8988T (cell line): ENCODE measurements around the gene ILRUN.
A peak's percentile ranks its signal among the peaks of the same experiment; 100 is the strongest.
"Not testable (repeated sequence)": the region's sequence is repeated elsewhere in the genome, so short reads cannot be mapped to it uniquely, and the experiment has no call there.

Source experiments
- DNase-seq: peaks from one replicate; pipeline ENCODE4 v3.0.0; 2011

The ILRUN gene

DNA sequence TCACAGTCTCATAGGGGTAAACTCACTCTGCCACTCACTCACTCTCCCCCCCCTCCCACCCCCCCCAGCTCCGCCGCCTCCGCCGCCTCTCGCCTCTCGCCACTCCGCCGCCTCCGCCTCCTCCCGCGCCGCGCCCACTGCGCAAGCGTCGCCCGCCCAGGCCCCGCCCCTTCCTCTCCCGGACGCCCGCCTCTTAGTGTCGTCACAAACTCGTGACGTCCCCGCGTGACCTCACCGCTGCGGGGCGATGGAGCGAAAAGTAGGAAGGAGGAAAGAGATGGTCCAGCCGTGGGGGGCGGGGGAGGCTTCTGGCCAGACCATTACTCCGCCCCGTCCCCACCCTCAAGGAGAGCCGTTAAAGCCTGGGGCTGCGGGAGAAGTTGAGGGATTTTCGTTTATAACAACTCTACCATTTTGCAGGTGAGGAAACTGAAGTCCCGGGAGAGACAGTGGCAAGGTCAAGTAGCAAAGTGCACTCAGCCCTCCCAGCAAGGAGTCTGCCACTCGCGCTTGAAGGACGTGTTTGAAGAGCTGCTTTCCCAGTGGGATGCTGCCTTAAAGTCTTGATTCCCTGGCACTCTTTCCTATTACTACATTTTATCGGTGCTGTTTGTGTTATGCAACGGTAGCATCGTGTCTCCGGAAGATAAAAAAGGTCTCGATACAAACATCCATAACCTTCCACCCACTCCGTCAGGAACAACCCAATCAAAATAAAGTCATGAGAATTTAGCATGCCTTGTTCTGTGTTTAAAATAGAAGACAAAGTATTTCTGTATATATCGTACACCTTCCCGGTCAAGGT, at the start of gene ILRUN:
ILRUN (minus strand) TSS at position 29 of the 805 bp plus-strand sequence. CDS start 164 bp downstream, outside the sequence.
- peak; percentile 63 for DNase-seq

DNA sequence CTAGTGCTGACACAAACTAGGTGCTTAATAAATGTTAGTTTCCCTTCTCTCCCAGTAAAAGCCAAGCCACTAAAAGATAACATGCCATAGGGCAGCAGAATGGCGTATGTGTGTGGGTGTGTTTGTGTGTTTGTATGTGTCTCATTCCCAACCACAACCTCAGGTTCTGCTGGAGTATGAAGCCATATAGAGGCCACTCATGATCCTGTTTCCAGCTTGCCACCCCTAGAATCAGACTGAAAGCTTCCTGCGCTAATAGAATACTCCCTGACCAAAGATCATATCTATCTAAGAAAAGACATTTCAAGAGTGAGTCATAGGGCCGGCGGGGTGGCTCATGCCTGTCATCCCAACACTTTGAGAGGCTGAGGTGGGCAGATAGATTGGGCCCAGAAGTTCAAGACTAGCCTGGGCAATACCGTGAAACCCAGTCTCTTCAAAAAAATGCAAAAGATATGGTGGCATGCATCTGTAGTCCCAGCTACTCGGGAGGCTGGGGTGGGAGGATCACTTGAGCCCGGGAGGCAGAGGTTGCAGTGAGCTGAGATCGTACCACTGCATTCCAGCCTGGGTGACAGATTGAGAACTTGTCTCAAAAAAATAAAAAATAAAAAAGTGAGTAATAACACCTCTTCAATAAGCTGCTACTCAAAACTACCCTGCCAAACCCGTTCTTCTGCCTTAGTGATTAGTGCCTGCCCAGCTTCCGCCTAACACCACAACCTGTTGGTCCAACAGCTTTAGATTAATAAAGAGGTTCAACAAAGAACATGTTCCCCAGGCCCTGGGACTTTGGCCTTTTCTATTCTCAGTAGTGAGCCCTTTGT, 48.9 kb upstream of the ILRUN start:
- DNase-seq = no peak

DNA sequence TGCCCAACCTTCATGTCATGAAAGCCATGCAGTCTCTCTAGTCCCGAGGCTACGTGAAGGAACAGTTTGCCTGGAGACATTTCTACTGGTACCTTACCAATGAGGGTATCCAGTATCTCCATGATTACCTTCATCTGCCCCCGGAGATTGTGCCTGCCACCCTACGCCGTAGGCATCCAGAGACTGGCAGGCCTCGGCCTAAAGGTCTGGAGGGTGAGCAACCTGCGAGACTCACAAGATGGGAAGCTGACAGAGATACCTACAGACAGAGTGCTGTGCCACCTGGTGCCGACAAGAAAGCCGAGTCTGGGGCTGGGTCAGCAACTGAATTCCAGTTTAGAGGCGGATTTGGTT, 47.7 kb upstream of the ILRUN start:
- DNase-seq = not testable (repeated sequence)

DNA sequence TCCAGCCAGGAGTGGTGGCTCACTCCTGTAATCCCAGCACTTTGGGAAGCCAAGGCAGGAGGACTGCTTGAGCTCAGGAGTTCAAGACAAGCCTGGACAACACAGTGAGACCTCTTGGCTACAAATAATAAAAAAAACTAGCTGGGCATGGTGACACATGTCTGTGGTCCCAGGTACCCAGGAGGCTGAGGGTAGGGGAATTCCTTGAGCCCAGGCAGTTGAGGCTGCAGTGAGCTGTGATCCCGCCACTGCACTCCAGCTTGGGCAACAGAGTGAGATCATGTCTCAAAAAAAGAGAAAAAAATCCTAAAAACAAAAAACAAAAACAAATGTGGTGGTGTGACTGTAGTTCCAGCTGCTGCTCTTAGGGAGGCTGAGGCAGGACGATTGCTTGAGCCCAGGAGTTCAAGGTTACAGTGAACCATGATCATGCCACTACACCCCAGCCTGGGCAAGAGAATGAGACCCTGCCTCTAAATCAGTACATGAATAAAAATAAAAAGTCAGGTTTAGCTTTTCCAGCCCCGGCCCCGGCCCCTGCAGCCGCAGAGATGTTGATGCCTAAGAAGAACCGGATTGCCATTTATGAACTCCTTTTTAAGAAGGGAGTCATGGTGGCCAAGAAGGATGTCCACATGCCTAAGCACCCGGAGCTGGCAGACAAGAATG, 47.2 kb upstream of the ILRUN start:
- no peak for DNase-seq

DNA sequence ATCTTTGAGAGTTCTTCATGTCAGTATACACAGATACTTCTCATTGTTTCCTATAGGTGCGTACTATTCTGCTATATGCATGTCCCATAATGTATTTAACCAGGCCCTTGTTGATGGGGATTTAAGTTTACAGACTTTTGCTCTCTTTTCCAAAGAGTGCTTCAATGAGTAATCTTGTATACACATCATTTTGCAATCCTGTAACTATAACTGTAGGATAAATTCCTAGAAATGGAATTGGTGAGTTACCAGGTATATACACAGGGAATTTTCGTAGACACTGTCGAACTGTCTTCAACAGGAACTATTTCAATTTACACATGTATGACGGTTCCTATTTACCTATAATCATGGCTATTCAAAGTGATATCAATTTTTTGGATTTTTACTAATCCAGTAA, 45.5 kb upstream of the ILRUN start:
- DNase-seq = no peak

- DNase-seq = no peak
Measured at GRCh38 chr6:34736823-34737222, 40.3 kb upstream of the ILRUN start.

DNA sequence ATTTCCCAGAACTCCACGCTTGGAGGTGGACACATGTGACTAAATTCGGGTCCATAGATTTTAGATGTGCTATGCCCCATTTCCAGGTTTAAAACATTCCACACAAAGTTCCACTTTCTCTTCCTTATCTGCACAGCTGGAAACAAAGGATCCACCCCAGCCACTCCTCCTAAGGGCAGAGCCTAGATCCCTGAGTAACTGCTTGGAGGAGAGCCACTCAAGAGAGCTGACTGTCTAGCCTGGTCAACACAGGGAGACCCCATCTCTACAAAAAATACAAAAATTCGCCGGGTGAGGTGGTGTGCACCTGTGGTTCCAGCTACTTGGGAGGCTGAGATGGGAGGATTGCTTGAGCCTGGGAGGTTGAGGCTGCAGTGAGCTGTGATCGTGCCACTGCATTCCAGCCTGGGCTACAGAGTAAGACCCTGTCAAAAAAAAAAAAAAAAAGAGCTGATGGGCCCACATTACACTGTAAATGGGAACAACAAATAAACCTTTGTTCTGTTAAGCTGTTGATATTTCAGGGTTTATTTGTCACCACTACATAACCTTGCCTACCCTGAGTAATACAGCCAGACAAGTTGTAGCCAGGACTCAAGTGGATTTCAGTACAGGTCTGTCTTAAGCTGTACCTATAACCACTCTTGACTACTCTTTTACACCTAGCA, 35.0 kb upstream of the ILRUN start:
- DNase-seq = no peak

DNA sequence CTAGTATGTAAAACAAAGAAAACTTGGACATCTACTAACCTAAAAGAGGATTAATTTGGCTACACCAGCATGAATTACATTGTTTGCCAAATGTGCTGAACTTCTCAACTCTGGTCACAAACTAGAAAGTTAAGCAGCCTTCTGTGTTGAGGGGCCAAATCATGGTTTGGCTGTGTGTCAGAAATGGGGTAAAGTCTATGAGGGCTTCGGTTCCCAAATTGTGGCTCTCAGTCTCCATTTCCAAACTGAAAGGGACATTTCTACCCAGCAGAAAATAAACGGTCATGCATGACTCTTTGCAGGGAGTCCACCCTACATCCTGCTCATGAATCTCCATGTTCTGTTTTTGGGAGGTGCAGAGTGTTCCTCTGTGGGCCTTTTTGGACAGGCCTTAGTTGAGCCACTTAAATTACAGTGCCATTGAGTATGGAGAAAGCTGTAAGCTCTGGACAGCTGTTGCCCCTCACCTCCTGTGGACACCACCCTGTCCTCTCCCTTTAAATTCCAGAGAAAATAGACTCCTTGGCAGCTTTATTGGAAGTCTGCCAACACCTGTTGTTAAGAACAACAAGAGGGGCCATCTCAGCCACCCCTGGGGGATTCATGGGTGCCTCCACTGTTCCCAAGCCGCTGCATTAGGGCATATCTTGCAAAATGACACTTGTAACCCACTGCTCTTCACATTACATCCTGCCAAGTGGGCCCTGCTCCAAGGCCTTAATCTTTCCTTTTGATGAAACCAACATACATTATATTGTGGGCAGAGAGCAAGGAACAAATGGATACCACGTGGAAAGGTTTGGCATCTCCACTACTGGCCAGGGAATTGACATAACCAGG, 33.3 kb upstream of the ILRUN start:
- no peak for DNase-seq

DNA sequence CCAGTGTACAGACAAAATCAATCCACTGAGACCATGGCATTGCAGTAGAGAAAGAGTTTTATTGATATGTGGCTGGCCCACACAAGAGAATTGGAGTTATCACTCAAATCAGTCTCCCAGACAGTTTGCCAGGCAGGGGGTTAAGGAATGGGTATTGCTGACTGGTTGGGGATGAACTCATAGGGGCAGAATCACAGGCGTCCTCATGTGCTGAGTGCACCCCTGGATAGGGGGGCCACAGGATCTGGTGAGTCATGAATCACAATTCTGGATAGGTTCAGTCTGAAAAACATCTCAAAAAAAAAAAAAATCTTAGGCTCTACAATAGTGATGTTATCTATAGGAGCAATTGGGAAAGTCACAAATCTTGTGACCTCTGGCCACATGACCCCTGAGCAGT, 29.5 kb upstream of the ILRUN start:
- no peak for DNase-seq

DNA sequence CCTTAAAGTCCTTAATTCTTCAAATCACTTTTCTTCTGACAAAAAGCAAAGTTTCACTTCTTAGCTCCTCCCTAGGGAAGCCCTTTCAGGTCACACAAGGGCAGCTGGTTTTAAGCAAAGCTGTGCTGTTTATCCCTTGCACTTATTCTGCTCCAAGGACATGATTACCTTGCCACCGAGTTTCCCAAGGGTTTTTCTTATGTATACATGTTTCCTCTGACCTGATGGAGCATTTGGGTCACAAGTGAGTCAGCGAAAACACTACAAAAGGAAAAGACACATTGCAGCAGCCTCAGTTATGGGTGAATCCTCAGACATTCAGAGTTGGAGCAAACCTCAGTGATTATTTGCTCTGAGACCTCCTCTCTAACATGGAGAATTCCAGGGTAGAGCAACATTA, 26.6 kb upstream of the ILRUN start:
- DNase-seq = no peak

DNA sequence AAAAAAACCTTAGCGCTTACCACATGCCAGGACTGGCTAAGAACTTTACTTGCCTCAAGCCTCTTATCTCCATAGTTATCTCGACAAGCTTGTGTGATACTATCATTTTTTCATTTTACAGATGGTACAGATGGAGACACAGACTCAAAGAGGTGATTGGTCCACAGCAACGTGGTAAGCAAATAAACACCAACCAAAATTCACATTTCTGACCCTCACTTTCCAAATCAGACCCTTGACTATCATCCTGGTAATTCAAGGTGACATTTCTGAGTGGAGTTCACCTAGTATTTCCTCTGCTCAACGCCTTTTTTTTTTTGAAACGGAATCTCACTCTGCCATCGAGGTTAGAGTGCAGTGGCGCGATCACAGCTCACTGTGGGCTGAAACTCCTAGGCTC, 25.9 kb upstream of the ILRUN start:
- DNase-seq = no peak

DNA sequence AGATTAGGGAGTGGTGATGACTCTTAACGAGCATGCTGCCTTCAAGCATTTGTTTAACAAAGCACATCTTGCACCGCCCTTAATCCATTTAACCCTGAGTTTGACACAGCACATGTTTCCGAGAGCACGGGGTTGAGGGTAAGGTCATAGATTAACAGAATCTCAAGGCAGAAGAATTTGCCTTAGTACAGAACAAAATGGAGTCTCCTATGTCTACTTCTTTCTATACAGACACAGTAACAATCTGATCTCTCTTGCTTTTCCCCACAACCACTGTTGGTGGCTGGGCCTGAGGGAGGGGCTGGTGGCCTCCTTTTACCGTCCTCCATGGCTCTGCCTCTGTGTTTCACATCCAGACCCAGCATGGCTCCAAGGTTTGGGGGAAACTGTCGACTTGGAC, 23.6 kb upstream of the ILRUN start:
- not testable (repeated sequence) for DNase-seq

GRCh38 chr6:34719646-34720045, 23.1 kb upstream of the ILRUN start:
- not testable (repeated sequence) for DNase-seq

- DNase-seq = no peak
Measured at GRCh38 chr6:34718976-34719375, 22.4 kb upstream of the ILRUN start.

DNA sequence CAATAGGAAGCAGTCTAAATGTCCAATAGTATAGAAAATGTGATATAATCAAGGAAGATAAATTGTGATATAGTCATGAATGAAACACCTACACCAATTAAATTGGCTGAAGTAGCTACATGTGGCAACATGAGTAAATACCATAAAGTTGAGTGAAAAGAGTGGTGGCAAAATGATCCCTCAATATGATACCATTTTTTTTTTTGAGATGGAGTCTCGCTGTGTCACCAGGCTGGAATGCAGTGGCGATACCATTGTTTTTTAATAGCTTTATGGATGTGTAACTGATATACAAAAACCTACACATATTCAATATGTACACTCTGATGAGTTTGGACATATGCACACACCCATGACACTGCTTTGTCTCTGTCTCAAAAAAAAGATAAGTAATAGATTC, 20.9 kb upstream of the ILRUN start:
- no peak for DNase-seq

- DNase-seq = no peak
Measured at GRCh38 chr6:34714663-34715062, 18.1 kb upstream of the ILRUN start.

GRCh38 chr6:34712881-34713280, 16.3 kb upstream of the ILRUN start:
- not testable (repeated sequence) for DNase-seq

GRCh38 chr6:34709386-34709785, 12.8 kb upstream of the ILRUN start:
- no peak for DNase-seq

- no peak for DNase-seq
Measured at GRCh38 chr6:34705241-34705640, 8.7 kb upstream of the ILRUN start.

DNA sequence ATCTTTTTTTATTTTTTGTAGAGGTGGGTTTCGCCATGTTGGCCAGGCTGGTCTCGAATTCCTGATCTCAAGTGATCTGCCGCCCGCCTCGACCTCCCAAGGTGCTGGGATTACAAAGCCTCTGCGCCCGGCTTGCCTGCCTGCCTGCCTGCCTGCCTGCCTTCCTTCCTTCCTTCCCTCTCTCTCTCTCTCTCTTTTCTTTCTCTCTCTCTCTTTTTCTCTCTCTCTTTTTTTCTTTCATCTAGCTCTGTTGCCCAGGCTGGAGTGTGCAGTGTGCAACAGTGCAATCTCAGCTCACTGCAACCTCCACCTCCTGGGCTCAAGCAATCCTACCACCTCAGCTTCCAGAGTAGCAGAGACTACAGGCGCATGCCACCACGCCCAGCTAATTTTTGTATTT, 4.6 kb upstream of the ILRUN start:
- no peak for DNase-seq

GRCh38 chr6:34697904-34698559, 1.5 kb upstream of the ILRUN start:
- no peak for DNase-seq

GRCh38 chr6:34697544-34697836, 923 bp upstream of the ILRUN start:
- no peak for DNase-seq
